Measurements from ENCODE around the gene RBM38.
A peak's percentile ranks its signal among the peaks of the same experiment; 100 is the strongest.
"Not testable (repeated sequence)": the region's sequence is repeated elsewhere in the genome, so short reads cannot be mapped to it uniquely, and the experiment has no call there.

RBM38 gene

DNA sequence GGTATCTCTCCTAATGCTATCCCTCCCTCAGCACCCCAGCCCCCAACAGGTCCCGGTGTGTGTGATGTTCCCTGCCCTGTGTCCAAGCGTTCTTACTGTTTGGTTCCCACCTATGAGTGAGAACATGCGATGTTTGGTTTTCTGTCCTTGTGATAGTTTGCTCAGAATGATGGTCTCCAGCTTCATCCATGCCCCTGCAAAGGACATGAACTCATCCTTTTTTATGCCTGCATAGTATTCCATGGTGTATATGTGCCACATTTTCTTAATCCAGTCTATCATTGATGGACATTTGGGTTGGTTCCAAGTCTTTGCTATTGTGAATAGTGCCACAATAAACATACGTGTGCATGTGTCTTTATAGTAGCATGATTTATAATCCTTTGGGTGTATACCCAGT is 28.3 kb downstream of the RBM38 start:
- not testable (repeated sequence) for DNase-seq (ENCODE audit: low read depth)

- DNase-seq (ENCODE audit: low read depth), result no peak
Observed at GRCh38 chr20:57420571-57421252, 29.5 kb downstream of the RBM38 start.

- DNase-seq (ENCODE audit: low read depth), result no peak
Observed at GRCh38 chr20:57421253-57422220, 30.3 kb downstream of the RBM38 start.

DNA sequence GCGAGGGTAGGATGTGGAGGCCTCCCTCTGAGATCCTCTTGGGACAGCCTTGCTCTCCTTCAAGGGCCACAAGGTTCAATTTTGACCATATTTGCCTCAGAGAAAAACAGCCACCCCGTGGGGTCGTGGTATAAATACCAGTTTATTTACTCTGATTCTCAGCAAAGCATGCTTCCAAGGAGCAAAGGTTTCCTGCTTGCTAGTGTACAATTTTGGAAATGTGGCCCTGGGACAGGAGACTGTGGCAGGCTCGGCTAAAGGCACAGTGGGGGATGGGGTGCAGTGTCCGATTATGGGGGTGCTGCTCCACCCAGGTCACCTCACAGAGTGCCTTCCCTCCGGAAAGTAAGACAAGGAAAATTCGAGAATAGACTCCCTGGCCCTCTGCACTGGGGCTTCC is 31.1 kb downstream of the RBM38 start:
- DNase-seq (ENCODE audit: low read depth), result no peak

GRCh38 chr20:57425150-57426013 is 34.2 kb downstream of the RBM38 start:
- DNase-seq (ENCODE audit: low read depth), result no peak

DNA sequence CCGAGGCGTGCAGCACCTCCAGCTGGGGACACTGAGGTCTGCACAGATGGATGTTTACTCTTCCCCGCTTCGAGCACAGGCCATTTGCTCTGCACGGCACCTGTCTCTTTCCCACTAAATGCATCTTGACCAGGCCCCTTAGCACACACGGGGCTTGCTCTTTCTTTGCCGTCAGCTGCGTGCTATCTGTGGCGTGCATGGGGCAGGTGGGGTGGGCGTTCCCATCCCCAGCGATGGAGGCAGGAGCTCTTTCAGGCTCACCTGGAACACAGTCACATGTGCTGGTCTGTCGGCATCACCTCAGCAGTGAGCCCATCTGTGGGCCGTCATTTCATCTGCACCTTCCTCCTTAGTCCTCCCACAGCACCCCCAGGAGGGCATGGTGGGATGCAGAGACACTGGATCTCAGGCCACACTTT is 35.1 kb downstream of the RBM38 start:
- no peak for DNase-seq (ENCODE audit: low read depth)

- no peak for DNase-seq (ENCODE audit: low read depth)
Observed at GRCh38 chr20:57426831-57427230, 35.6 kb downstream of the RBM38 start.

GRCh38 chr20:57428324-57429158 is 37.3 kb downstream of the RBM38 start:
- no peak for DNase-seq (ENCODE audit: low read depth)

- DNase-seq (ENCODE audit: low read depth), result no peak
Observed at GRCh38 chr20:57429159-57429496, 37.9 kb downstream of the RBM38 start.

DNA sequence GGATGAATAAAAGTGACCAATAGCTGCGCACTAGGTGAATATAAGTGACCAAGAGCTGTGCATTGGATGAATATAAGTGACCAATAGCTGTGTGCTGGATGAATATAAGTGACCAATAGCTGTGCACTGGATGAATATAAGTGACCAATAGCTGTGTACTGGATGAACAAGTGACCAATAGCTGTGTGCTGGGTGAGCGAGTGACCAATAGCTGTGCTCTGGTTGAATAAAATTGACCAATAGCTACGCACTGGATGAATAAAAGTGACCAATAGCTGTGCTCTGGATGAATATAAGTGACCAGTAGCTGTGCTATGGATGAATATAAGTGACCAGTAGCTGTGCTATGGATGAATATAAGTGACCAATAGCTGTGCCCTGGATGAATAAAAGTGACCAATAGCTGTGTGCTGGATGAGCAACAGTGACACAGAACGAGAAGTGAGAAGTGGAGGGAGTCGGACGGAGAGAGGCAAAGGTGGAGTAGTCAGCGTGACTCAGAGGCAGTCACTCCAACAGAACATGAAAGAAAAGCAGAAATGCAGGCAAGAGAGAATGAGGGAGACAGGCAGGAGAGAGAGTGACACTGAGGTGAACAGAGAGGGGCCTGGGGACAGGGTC is 38.5 kb downstream of the RBM38 start:
- no peak for DNase-seq (ENCODE audit: low read depth)

DNA sequence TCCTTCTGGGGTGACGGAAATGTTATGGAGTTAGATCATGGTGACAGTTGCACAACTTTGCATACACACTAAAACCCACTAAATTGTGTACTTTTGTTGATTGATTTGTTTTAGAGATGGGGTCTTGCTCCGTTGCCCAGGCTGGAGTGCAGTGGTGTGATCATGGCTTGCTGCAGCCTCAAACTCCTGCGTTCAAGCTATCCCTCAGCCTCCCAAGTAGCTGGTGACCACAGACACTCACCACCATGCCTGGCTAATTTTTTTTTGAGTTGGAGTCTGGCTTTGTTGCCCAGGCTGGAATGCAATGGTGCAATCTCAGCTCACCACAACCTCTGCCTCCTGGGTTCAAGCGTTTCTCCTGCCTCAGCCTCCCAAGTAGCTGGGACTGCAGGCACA is 39.0 kb downstream of the RBM38 start:
- DNase-seq (ENCODE audit: low read depth), result not testable (repeated sequence)

- DNase-seq (ENCODE audit: low read depth), result no peak
Observed at GRCh38 chr20:57431539-57431835, 40.3 kb downstream of the RBM38 start.

DNA sequence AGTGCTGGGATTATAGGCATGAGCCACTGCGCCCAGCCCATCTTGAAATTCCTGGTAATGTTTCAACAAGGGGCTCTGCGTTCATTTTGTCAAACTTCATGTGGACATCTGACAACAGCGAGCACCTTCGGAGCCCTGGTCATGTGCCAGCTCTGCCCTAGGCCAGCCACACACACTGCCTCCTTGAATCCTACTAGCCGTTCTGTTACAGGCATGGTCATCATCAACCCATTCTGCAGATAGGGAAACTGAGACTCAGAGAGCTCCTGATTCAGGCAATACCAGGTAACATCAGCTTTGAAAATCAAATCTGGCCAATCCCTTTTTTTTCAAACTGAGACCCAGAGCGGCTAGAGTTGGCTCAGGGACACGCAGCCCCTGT is 41.3 kb downstream of the RBM38 start:
- no peak for DNase-seq (ENCODE audit: low read depth)

DNA sequence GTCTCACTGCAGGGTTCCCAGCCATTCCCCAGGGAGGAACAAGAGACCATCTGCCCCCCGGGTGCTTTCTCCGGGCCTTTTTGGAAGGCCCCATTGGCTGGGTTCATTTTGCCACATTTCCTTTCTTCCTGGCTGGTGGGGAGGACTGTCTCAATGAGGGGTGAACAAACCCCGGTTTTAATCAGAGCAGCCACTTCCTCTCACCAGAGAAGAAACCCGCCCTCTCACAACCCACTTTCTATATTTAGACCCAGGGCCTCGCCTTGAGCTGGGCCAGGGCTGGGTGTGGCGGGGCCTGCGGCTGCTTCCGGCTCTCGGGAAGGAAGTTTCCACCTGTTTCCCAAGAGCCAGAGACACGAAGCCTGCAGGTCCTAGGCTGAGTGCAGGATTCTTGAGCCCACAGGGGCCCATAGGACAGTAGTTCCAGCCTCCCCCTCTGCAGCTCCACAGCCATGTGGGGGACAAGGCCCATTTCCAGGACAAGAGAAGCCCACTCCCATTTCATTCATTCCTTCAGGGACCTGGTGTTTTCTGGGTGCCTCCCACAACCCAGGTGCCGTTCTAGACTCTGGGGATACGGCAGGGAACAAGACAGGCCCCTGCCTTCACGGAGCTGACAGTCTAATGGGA is 41.8 kb downstream of the RBM38 start:
- peak; percentile 57 for DNase-seq (ENCODE audit: low read depth)

DNA sequence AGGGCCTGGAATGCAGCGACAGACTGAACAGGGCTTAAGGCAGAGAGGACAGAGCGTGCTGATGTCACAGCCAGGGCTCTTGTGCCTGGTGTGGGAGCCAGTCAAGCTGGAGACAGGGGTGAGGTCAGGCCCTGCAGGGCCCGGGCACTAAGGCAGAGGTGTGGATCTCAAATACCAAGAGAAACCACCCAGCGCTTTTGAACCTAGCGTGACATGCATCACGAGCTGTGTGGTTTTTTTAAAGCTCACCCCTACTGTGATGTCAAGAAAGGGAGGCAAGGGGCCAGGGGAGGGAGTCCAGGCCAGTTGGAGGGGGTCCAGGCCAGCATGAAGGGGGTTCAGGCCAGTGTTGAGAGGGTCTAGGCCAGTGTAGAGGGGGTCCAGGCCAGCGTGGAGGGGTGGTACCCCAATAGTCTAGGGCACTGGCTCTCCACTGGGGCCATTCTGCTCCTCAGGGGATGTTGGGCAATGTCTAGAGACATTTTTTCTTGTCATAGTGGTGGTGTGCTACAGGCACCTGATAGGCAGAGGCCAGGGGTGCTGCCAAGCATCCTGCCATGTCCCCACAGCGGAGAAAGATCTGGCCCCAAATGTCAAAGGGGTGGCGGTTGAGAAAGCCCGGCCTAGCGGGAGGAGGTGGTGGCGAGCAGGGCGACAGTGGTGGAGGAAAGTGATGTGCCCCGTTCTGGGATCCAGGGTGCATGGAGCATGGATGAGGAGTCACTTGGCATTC is 42.6 kb downstream of the RBM38 start:
- no peak for DNase-seq (ENCODE audit: low read depth)

GRCh38 chr20:57434390-57434700 is 43.1 kb downstream of the RBM38 start:
- DNase-seq (ENCODE audit: low read depth), result no peak

GRCh38 chr20:57435105-57435497 is 43.9 kb downstream of the RBM38 start:
- no peak for DNase-seq (ENCODE audit: low read depth)

- DNase-seq (ENCODE audit: low read depth), result no peak
Observed at GRCh38 chr20:57435498-57436222, 44.5 kb downstream of the RBM38 start.

- DNase-seq (ENCODE audit: low read depth), result no peak
Observed at GRCh38 chr20:57436223-57436545, 45.0 kb downstream of the RBM38 start.

- DNase-seq (ENCODE audit: low read depth), result no peak
Observed at GRCh38 chr20:57437267-57437666, 46.1 kb downstream of the RBM38 start.
